NCI-H146 treated with DMSO at 0.1 percent for 48 hours (cell line): ENCODE results near the gene GABRR2.
A peak's percentile ranks its signal among the peaks of the same experiment; 100 is the strongest.
"Not testable (repeated sequence)": the region's sequence is repeated elsewhere in the genome, so short reads cannot be mapped to it uniquely, and the experiment has no call there.

Experiments
- DNase-seq: peaks from one replicate; lab custom pipeline; 2025; ENCODE audit not compliant: unreplicated experiment; lab: John Stamatoyannopoulos, UW

Gene GABRR2

DNA sequence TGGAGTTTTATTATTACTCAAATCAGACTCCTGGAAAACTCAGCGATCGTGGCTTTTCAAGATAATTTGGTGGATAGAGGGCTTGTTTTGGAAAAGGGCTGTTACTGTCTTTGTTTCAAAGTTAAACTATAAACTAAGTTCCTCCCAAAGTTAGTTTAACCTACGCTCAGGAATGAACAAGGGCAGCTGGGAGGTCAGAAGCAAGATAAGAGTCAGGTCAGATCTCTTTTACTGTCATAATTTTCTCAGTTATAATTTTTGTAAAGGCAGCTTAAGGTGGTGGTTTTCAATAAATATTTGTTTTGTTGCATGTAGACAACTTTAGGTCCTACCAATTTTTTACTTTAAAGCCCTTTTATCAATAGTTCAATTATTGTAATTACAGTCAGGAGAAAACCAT is 9.2 kb upstream of the GABRR2 start:
- no peak for DNase-seq

DNA sequence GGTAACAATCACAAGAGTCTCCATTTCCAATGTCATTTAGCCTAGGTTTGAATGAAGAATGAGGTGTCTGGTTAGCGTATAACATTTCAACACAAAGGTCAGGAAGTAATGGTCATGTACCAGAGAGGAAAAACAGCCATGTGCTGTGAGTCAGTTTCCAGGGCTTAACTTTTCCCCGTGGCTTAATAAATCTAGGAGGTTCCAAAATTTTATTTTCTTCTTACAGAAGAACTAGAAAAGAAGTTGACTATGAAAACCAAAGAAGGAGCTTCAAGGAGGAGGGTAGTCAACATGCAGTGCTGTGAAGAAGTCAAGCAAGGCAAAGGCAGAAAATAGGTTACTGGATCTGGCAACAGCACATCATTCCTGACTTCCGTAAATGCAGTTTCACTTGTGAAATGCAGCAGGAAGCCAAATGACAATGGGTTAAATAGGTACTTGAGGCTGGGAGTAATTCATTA is 8.4 kb upstream of the GABRR2 start:
- no peak for DNase-seq

DNA sequence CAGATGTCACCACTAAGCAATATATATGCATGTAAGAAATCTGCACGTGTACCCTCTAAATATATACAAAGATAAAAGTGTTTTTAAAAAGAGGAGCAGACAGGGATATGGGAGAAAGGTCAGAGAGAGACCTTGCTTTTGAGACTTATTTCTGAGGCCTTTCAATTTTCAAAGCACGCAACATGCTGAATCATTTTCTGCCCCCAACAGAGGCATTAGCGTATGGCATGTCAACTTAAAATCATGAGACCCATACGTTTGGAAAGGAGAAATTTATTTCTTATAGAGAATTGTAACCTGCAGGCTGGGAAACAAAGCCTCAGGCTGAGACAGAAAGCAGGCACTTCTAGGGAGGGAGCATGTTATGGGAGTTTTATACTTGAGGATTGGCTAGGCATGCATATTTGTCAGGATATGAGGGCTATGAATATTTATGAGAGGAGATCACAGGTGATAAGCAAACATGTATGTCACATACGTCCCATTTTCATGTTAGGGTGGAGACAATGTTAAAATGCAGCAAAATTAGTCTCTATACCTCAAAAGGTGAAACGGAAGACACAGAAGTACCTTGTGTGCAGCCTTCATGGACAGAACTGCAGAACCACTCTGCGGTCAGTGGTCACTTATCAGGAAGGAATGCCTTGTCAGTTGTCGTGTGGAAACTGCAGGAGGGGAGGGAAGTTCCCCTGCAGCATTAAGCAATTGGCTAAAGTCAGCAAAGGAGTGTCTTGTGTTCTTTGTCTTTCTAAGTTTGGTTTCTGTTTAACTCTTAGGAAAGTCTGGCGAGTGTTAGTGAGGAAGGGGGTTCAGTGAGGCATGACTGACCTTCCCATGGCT is 6.3 kb upstream of the GABRR2 start:
- no peak for DNase-seq

GRCh38 chr6:89320012-89320559 is 5.0 kb upstream of the GABRR2 start:
- no peak for DNase-seq

DNA sequence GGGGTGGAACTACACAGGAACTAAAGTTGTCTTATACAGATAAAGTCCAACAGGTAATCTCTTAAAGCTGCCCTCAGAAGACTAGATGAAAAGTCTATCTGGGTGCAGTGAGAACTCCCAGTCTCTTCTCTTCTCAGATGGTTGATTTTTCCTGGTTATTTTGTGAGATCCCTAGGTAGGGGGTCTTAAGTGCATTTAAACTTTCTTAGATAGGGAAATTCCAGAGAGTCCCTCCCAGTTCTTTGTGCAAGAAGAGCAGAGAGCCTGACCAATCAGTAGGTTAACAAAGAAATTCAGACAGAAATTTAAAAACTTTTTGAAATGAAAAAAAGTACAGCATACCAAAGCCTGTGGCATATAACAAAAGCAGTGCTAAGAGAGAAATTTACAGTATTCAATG is 2.0 kb upstream of the GABRR2 start:
- DNase-seq = no peak

DNA sequence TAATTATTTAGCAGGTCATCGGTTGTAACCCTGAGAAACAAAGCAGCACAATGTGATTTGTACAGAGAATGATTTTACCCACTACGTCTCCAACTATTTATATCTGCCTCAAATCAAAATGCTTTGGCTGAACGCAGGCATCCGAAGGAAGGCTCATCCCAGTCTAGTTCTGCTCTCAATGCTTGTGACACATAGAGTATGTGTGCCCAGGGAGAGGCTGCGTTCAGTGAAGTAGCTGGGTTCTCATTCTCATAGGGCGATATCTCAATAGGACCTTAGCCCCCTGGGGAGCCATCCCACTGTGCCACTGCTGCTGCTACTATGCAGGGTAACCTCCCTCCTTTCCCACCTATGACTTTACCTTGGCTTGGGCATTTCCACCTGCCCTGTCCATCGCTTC is 407 bp downstream of the GABRR2 start:
- DNase-seq = no peak

DNA sequence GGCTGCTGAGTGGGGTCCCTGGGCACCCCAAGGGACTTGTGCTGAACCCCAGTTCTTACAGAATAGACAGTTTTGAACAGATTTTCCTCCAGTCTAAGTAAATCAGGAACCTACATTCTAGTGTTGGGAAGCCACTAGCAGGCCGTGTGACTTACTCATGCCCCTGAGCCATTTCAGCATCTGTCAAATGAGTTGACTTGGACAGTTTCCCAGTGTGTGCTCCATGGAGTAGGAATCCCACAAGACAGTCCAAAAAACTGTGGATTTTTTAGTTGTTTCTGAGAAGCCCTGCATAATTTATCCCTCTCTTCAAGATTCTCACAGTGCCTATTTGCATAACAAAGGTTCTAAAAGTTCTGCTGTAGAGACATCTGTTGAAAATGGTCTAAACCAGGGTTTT is 2.1 kb downstream of the GABRR2 start:
- DNase-seq = no peak

DNA sequence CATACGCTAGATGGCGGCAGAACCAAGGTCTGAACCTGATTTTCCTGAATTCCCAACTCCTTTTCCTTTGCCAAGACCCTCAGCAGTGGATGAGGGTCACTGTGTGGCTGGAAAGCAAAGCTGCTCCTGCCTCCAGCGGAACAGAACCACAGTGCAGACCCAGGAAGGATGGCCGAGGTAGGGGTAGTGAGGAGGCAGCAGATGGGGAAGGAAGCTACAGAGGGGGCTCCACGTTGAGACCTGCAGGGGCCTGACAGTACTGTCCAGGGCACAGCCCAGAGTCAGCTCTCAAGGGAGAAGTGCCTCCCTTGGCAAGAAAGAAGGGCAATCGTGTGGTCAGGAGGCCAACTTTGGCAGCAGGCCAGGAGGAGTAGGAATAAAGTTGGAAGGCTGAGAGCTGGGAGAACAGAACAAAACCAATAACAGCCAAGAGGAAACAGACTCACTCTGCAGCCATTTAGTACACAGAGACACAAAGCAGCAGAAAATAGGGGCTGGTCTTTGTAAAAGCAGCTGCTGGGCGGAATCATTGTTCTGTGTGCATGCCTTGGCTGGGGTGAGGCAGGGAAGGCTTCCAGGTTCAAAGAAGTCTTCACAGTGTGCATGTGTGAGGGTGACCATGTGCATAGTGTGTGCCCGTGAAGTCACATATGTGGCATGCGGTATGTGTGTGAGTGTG is 3.1 kb downstream of the GABRR2 start:
- peak; percentile 24 for DNase-seq

DNA sequence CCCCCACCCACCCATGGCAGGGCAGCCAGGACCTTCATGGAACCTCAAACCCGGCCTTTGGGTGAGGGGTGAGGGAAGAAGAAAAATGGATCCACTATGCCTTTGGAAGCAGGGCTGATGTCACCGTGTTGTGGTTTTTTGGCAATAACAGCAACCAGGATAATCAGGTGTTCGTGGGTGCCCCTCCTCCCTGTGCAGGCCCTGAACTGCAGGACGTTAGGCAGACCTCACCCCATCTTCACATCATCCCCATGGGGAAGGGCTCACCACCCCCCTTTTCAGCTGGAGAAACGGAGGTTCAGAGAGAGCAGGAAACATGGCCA is 3.6 kb downstream of the GABRR2 start:
- no peak for DNase-seq

GRCh38 chr6:89310929-89311328 is 4.2 kb downstream of the GABRR2 start:
- no peak for DNase-seq

DNA sequence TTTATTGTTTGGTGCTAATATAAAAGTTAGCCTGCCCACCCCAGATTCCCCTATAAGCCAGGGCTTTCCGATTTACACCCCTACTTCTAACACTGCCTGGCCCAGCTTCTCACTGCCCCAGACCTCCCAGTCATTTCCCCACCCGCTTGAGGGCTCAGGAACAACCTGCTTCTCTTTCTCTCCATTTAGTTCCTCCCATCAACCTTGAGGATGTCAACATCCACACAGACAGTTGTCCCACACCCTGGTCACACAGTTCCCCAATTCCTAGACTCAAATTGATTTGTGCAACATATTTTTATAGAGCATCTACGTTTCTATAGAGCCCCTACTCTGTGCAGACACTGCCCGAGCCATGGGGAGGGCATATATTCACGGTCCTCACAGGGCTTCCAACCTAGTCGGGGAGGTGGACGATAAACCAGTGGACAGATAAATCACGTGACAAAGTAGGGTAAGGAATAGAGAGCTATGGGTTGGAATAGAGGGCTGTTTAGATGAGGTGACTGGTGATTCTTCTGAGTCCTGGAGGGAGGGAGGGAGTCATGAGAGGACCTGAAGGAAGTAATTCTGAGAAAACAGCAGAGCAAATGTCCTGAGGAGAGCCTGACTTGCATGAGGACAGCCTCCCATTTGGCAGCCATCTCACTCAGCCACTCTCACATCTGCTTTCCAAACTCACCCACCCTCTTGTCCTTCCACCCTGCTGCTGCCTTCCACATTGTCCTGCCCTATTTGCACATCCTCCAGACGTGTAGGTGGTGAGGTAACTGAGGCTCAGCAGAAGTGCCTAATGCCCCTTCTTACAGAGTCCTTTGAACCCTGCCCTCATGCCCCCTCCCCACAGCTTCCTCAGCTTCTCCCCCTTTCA is 6.3 kb downstream of the GABRR2 start:
- no peak for DNase-seq

DNA sequence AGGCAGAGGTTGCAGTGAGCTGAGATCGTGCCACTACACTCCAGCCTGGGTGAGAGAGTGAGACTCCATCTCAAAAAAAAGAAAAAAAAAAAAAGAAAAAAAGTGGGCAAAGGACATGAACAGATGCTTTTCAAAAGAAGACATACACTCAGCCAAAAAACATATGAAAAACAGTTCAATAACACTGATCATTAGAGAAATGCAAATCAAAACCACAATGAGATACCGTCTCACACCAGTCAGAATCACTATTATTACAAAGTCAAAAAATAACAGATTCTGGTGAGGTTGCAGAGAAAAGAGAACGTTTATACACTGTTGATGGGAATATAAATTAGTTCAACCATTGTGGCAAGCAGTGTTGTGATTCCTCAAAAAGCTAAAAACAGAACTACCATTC is 10.6 kb downstream of the GABRR2 start:
- DNase-seq = not testable (repeated sequence)

DNA sequence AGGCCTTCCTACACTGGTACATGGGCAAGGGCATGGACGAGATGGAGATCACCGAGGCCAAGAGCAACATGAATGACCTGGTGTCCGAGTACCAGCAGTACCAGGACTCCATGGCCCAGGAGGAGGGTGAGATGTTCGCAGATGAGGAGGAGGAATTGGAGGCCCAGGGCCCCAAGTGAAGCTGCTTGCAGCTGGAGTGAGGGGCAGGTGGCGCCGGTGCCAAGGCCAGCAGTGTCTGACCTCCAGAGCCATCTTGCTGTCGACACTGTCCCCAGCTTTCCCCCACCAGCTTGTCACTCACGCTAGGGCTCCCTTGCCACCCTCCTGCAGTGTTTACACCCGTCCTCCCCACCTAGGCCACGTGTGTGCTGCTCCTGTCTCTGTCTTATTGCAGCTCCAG is 12.2 kb downstream of the GABRR2 start:
- no peak for DNase-seq

- no peak for DNase-seq
These were observed 12.8 kb downstream of the GABRR2 start for GRCh38 chr6:89302195-89302770.

GRCh38 chr6:89301586-89302194 is 13.4 kb downstream of the GABRR2 start:
- no peak for DNase-seq

- DNase-seq = no peak
These were observed 15.6 kb downstream of the GABRR2 start for GRCh38 chr6:89299466-89299850.

GRCh38 chr6:89298680-89299465 is 16.2 kb downstream of the GABRR2 start:
- no peak for DNase-seq

GRCh38 chr6:89297695-89298351 is 17.3 kb downstream of the GABRR2 start:
- peak; percentile 15 for DNase-seq

DNA sequence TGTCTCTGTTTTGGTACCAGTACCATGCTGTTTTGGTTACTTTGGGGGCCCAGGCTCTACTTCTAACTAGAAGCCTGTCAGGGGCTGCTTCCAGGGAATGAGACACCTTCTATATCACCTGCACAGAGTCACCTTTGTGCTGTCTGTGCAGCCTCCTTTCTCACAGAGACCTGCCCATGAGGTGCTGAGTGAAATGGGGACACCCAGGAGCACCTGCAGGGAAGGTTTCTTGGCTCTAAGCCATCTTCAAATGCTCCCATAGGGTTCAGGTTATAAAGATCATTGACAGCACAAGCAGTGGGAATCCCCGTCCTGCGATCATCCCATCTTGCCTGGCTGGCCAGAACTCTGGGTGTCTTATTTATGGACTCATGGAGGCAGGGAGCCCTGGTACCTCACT is 19.1 kb downstream of the GABRR2 start:
- no peak for DNase-seq
